Spleen (tissue), 11 donors: ENCODE data around the gene MGRN1. TPM values are rescaled to one million over a fixed set of nuclear protein-coding genes. Genes with fewer than 3 reads are reported as not detected.

ENCODE experiments used
- DNase-seq: peaks from one replicate; pipeline ENCODE4 v3.0.0-alpha.2; 2020
- H3K27ac ChIP-seq, 8 donors: fragments of 200-600 bp; sonication (generic) in 7 of 8; 1 replicate in 4 of 8; 2 replicates in 4 of 8; pipeline versions ENCODE4 v1.5.0 to v1.8.0; 2016 to 2021; ENCODE audit warnings: inconsistent platforms in 4 of 8, mild to moderate bottlenecking in 4 of 8, moderate library complexity in 1 of 8
- H3K27me3 ChIP-seq, 7 donors: fragments of 200-600 bp; sonication (generic) in 6 of 7; replicated peaks in 1 of 7; 1 replicate in 4 of 7; 2 replicates in 3 of 7; pipeline versions ENCODE4 v1.5.0 to v1.8.0; 2016 to 2021; ENCODE audit warnings: inconsistent platforms in 3 of 7, mild to moderate bottlenecking in 1 of 7
- H3K36me3 ChIP-seq, 6 donors: fragments of 200-600 bp; sonication (generic) in 5 of 6; 1 replicate in 4 of 6; 2 replicates in 2 of 6; pipeline versions ENCODE4 v1.5.0 to v1.8.0; 2016 to 2021; ENCODE audit warnings: inconsistent platforms in 2 of 6
- H3K4me1 ChIP-seq, 6 donors: fragments of 200-600 bp; sonication (generic) in 5 of 6; 1 replicate in 3 of 6; 2 replicates in 3 of 6; pipeline versions ENCODE4 v1.5.0 to v1.8.0; 2016 to 2021; ENCODE audit warnings: inconsistent platforms in 3 of 6
- H3K4me3 ChIP-seq, 8 donors: fragments of 200-600 bp; sonication (generic) in 7 of 8; 1 replicate in 4 of 8; 2 replicates in 4 of 8; pipeline versions ENCODE4 v1.5.0 to v1.8.0; 2016 to 2021; ENCODE audit warnings: inconsistent platforms in 4 of 8, mild to moderate bottlenecking in 4 of 8, moderate library complexity in 2 of 8
- H3K9me3 ChIP-seq, 8 donors: fragments of 200-600 bp; sonication (generic) in 7 of 8; 1 replicate in 4 of 8; 2 replicates in 4 of 8; pipeline versions ENCODE4 v1.5.0 to v1.8.0; 2016 to 2021; ENCODE audit warnings: inconsistent platforms in 4 of 8
- CTCF ChIP-seq, 11 experiments: fragments of 200-600 bp in 7 of 11; fragments of 450-650 bp in 4 of 11; sonication (generic) in 4 of 11; IDR thresholded peaks in 8 of 11; conservative IDR thresholded peaks in 3 of 11; 1 replicate in 7 of 11; 2 replicates in 4 of 11; pipeline versions ENCODE4 v1.4.0 to v1.8.0; 2016 to 2021; ENCODE audit warnings: antibody characterized with exemption in 11 of 11, inconsistent platforms in 4 of 11, mild to moderate bottlenecking in 1 of 11
- POLR2A ChIP-seq, 3 donors: fragments of 450-650 bp; IDR thresholded peaks; one replicate each; pipeline ENCODE4 v1.5.1; 2017; ENCODE audit warnings: antibody characterized with exemption in 3 of 3, mild to moderate bottlenecking in 1 of 3
- POLR2AphosphoS5 ChIP-seq, 3 donors: sonication (generic); formaldehyde crosslinking; IDR thresholded peaks; one replicate each; pipeline ENCODE4 v1.5.1; 2017; ENCODE audit warnings: antibody characterized with exemption in 3 of 3
- WGBS, 5 donors: extraction: QIAGEN DNeasy Blood & Tissue Kit in 3 of 5; methylation state at CpG; one replicate each; pipeline versions ENCODE4 v1.1.5 to v1.1.7; 2013 to 2018; 5-methylcytosine and 5-hydroxymethylcytosine counted together
- intact Hi-C: fragments of 100-400 bp; cut with DNase I; formaldehyde crosslinking; loops from one replicate; pipeline ENCODE4 v1.15.0; 2023; ENCODE audit warnings: low total_unique reads
- polyA plus RNA-seq, 3 donors: library from polyadenylated mRNA; stranded (reverse); fragments of 200-250 nt; gene quantifications; one replicate each; pipeline ENCODE4 v1.2.1, GENCODE V29; 2013
- total RNA-seq, 7 donors: library from RNA; depleted of rRNA in 3 of 7; stranded (reverse); fragments of >200 nt in 3 of 7; fragmentation: NEBNext Ultra II Directional in 4 of 7; extraction: Animal tissue kit (Norgen Biotek cat#: 25700) in 4 of 7; gene quantifications; one replicate each; pipeline versions ENCODE4 v1.1.0 to v1.2.1, GENCODE V29; 2016 to 2021
- donor health status: healthy with polysubstance abuse.
- donor health status: DM: no; HTN: no; CAD: no; lungs with moderate emphysema.
- donor health status: DM: no; HTN: no; CAD: no.
- donor health status: Bipolar disorder and iron deficiency.
- donor health status: healthy.
- donor health status: DM: no; HTN: no; CAD: no.
- donor health status: DM: yes; HTN: yes; CAD: no.

MGRN1 gene
- total and polyA plus RNA-seq, 10 donors: 7.6 to 132 (median 75.1) TPM

GRCh38 chr16:4599545-4599944 lies 25.1 kb upstream of the MGRN1 start:
- TF ChIP-seq POLR2AphosphoS5 (IDR thresholded peaks at IDR 0.05) (no peak), POLR2A (IDR thresholded peaks at IDR 0.05) (no peak), CTCF (IDR thresholded peaks at IDR 0.05 in 8 of 11, conservative IDR thresholded peaks at IDR 0.05 in 3 of 11) (no peak)
- Histone ChIP-seq H3K4me3 (no peak overlapping the region), H3K4me1 (peaks cover 0 to 9% (median 3%) of the 10 kb centered on the region in 6 donors), H3K36me3 (no peaks in the 10 kb centered on the region), H3K27ac (no peak overlapping the region), H3K9me3 (no peaks in the 10 kb centered on the region), H3K27me3 (peaks cover 0 to 17% (median 0%) of the 10 kb centered on the region in 7 donors)
- WGBS, 5 donors: 87 to 95% (median 89%) methylated on average over 5 to 8 of the region's 8 CpGs
- intact Hi-C loops: no loop called here
- no peak for DNase-seq

GRCh38 chr16:4601036-4601863 lies 23.4 kb upstream of the MGRN1 start:
- no peak for TF ChIP-seq POLR2A (IDR thresholded peaks at IDR 0.05)
- no peak for TF ChIP-seq POLR2AphosphoS5 (IDR thresholded peaks at IDR 0.05)
- no peak for TF ChIP-seq CTCF (IDR thresholded peaks at IDR 0.05 in 8 of 11, conservative IDR thresholded peaks at IDR 0.05 in 3 of 11)
- Histone ChIP-seq H3K27ac (no peak overlapping the region), H3K9me3 (no peaks in the 10 kb centered on the region), H3K4me1 (peaks cover 0 to 9% (median 3%) of the 10 kb centered on the region in 6 donors), H3K4me3 (no peak overlapping the region), H3K36me3 (no peaks in the 10 kb centered on the region), H3K27me3 (peaks cover 0 to 17% (median 0%) of the 10 kb centered on the region in 7 donors)
- WGBS, 5 donors: 37 to 54% (median 42%) methylated on average over 18 of the region's 18 CpGs
- intact Hi-C loops: no loop called here
- DNase-seq: no peak

- H3K4me3 ChIP-seq: no peak overlapping the region
- no peak overlapping the region for H3K27ac ChIP-seq
- intact Hi-C loops: no loop called here
- H3K27me3 ChIP-seq: peaks cover 0 to 17% (median 0%) of the 10 kb centered on the region in 7 donors
- DNase-seq: peak; percentile 57
- peaks cover 0 to 9% (median 3%) of the 10 kb centered on the region in 6 donors for H3K4me1 ChIP-seq
- H3K36me3 ChIP-seq: peaks cover 0 to 2% (median 0%) of the 10 kb centered on the region in 6 donors
- no peaks in the 10 kb centered on the region for H3K9me3 ChIP-seq
- TF ChIP-seq POLR2AphosphoS5 (IDR thresholded peaks at IDR 0.05) (no peak), CTCF (IDR thresholded peaks at IDR 0.05 in 8 of 11, conservative IDR thresholded peaks at IDR 0.05 in 3 of 11) (no peak), POLR2A (IDR thresholded peaks at IDR 0.05) (no peak)
- WGBS, 5 donors: 61 to 87% (median 69%) methylated on average over 6 of the region's 6 CpGs
Observed at GRCh38 chr16:4601864-4602186, 22.8 kb upstream of the MGRN1 start.

- 76 to 97% (median 79%) methylated on average over 6 to 8 of the region's 8 CpGs for WGBS, 5 donors
- H3K9me3 ChIP-seq: no peaks in the 10 kb centered on the region
- peak; percentile 74 for DNase-seq
- intact Hi-C loops: no loop called here
- peaks cover 0 to 7% (median under 1%) of the 10 kb centered on the region in 6 donors for H3K36me3 ChIP-seq
- H3K27me3 ChIP-seq: peaks cover 0 to 17% (median 0%) of the 10 kb centered on the region in 7 donors
- H3K27ac ChIP-seq: no peak overlapping the region
- TF ChIP-seq CTCF (IDR thresholded peaks at IDR 0.05 in 8 of 11, conservative IDR thresholded peaks at IDR 0.05 in 3 of 11) (no peak), POLR2AphosphoS5 (IDR thresholded peaks at IDR 0.05) (peak in 1 of 3 donors; percentile 12), POLR2A (IDR thresholded peaks at IDR 0.05) (no peak)
- peaks cover 0 to 9% (median 3%) of the 10 kb centered on the region in 6 donors for H3K4me1 ChIP-seq
- no peak overlapping the region for H3K4me3 ChIP-seq
Observed at GRCh38 chr16:4602331-4602730, 22.3 kb upstream of the MGRN1 start.
